GM21423 (cell line): ENCODE data around the gene ABI2.

Experiments used
- ATAC-seq: cut with Tn5 transposase; IDR thresholded peaks from one replicate; pipeline ENCODE4 v1.9.1; 2021; ENCODE audit warnings: mild to moderate bottlenecking, moderate library complexity; ENCODE audit not compliant: unreplicated experiment

The ABI2 gene

GRCh38 chr2:203471323-203471722 lies 143.1 kb downstream of the ABI2 start:
- ATAC-seq: no peak

GRCh38 chr2:203476881-203477280 lies 148.7 kb downstream of the ABI2 start:
- no peak for ATAC-seq

- ATAC-seq: no peak
Measured at GRCh38 chr2:203480623-203481022, 152.4 kb downstream of the ABI2 start.

GRCh38 chr2:203484266-203485112 lies 156.3 kb downstream of the ABI2 start:
- peak; percentile 63 for ATAC-seq

- no peak for ATAC-seq
Measured at GRCh38 chr2:203489531-203489930, 161.3 kb downstream of the ABI2 start.

GRCh38 chr2:203490391-203490790 lies 162.2 kb downstream of the ABI2 start:
- ATAC-seq: no peak

- no peak for ATAC-seq
Measured at GRCh38 chr2:203492965-203493364, 164.8 kb downstream of the ABI2 start.
